Pancreas (tissue), 10 donors: ENCODE data around the gene UQCRH. TPM values are rescaled to one million over a fixed set of nuclear protein-coding genes. Genes with fewer than 3 reads are reported as not detected.
A peak's percentile ranks its signal among the peaks of the same experiment; 100 is the strongest.

ENCODE experiments used
- ATAC-seq, 4 donors: fragments of 200-7000 bp; cut with Tn5 transposase; one replicate each; pipeline versions ENCODE4 v1.8.0 to v1.9.1; 2020; ENCODE audit warnings: mild to moderate bottlenecking in 4 of 4, moderate library complexity in 4 of 4
- DNase-seq, 6 donors: peaks; one replicate each; pipeline ENCODE4 v3.0.0-alpha.2; 2020
- FAIRE-seq: peaks from 2 replicates; lab custom pipeline; 2012; peaks lifted over from hg19 to GRCh38; lab: Jason Lieb, UNC
- H3K27ac ChIP-seq, 4 donors: fragments of 200-600 bp; sonication (generic); 1 replicate in 3 of 4; 2 replicates in 1 of 4; pipeline versions ENCODE4 v1.5.0 to v1.8.0; 2020
- H3K27me3 ChIP-seq, 4 donors: fragments of 200-600 bp; one replicate each; pipeline ENCODE4 v1.8.0; 2021
- H3K36me3 ChIP-seq, 3 donors: fragments of 200-600 bp; sonication (generic) in 1 of 3; one replicate each; pipeline versions ENCODE4 v1.5.0 to v1.8.0; 2020 to 2021
- H3K4me1 ChIP-seq, 3 donors: fragments of 200-600 bp; one replicate each; pipeline ENCODE4 v1.8.0; 2021
- H3K4me3 ChIP-seq, 4 donors: fragments of 200-600 bp; sonication (generic) in 2 of 4; one replicate each; pipeline versions ENCODE4 v1.5.0 to v1.8.0; 2020 to 2021
- H3K9me3 ChIP-seq, 4 donors: fragments of 200-600 bp; one replicate each; pipeline ENCODE4 v1.8.0; 2021
- WGBS, 2 donors: extraction: QIAGEN DNeasy Blood & Tissue Kit; methylation state at CpG; one replicate each; pipeline ENCODE4 v1.1.7; 2013; 5-methylcytosine and 5-hydroxymethylcytosine counted together
- intact Hi-C, 3 donors: fragments of 100-400 bp; cut with DNase I; formaldehyde crosslinking; loops; one replicate each; pipeline versions ENCODE4 v1.11.1 to v1.14.2; 2022
- polyA plus RNA-seq, 2 donors: library from polyadenylated mRNA; stranded (reverse); fragments of 200-250 nt; gene quantifications; one replicate each; pipeline ENCODE4 v1.2.3, GENCODE V29; 2013
- total RNA-seq, 6 donors: library from RNA; stranded (reverse); fragmentation: NEBNext Ultra II Directional in 4 of 6; extraction: Animal tissue kit (Norgen Biotek cat#: 25700) in 4 of 6; gene quantifications; one replicate each; pipeline versions ENCODE4 v1.2.1 to v1.2.4, GENCODE V29; 2021 to 2023
- TF ChIP-seq, protein P1 (sequence below), 4 donors: fragments of 200-600 bp; sonication (generic) in 3 of 4; IDR thresholded peaks; one replicate each; pipeline versions ENCODE4 v1.5.0 to v1.8.0; 2021; ENCODE audit warnings: antibody characterized with exemption in 4 of 4
- donor health status: healthy with polysubstance abuse.
- donor health status: DM: no; HTN: no; CAD: no; lungs with moderate emphysema.
- donor health status: DM: no; HTN: no; CAD: no.
- donor health status: control.
- donor health status: control.
- donor health status: Bipolar disorder and iron deficiency.
- donor health status: DM: yes; HTN: yes; CAD: no.
- donor health status: DM: no; HTN: no; CAD: no.
- donor health status: DM: no; HTN: no; CAD: no.
- donor health status: DM: yes; HTN: yes; CAD: no.

UQCRH gene
- total and polyA plus RNA-seq, 8 donors: 51.8 to 183 (median 77.0) TPM

DNA sequence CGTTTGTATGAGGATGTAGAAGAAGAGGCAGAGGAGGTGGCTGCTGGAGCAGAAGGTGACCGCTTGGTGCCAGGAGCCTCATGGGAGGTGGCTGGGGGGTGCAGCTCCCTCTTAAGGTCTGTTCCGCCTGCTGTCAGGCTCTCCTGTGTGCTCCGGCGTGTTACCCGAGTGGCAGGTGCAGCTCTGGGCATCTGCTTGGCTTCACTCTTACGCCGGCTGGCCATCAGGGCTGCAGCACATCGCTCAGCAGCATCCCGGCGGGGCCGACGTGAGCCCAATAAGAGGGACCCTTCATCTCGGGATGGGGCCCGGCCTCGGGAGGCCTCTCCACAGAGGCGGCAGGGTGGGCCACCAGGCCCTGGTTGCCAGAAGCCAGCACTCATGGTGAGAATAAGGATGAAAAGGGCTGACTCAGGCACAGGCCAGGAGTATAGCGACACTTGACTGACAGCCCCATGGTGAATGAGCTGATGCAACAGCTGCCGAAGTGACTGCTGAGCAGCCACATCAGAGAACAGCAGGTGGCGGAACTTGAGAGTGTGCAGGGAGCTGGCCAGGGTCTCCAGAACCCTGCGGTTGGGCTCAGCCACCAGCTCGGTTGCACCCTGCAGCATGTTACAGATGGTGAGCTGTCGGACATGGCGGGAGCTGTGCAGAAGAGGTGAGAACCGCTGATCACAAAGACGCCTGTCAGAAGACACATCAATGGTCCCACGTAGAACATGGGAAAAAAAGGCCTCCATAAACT is 17.6 kb upstream of the UQCRH start:
- no peaks in the 10 kb centered on the region for H3K27me3 ChIP-seq
- no peaks in the 10 kb centered on the region for H3K9me3 ChIP-seq
- intact Hi-C loops: no loop called here
- no peak for DNase-seq
- FAIRE-seq: no peak
- H3K36me3 ChIP-seq: peaks cover 0 to 25% (median 7%) of the 10 kb centered on the region in 3 donors
- peak in 1 of 4 donors; percentile 20 for ATAC-seq
- no peak overlapping the region for H3K4me3 ChIP-seq
- 91 to 92% methylated on average over 27 of the region's 27 CpGs for WGBS, 2 donors
- H3K27ac ChIP-seq: no peak overlapping the region
- TF ChIP-seq, protein P1, sequence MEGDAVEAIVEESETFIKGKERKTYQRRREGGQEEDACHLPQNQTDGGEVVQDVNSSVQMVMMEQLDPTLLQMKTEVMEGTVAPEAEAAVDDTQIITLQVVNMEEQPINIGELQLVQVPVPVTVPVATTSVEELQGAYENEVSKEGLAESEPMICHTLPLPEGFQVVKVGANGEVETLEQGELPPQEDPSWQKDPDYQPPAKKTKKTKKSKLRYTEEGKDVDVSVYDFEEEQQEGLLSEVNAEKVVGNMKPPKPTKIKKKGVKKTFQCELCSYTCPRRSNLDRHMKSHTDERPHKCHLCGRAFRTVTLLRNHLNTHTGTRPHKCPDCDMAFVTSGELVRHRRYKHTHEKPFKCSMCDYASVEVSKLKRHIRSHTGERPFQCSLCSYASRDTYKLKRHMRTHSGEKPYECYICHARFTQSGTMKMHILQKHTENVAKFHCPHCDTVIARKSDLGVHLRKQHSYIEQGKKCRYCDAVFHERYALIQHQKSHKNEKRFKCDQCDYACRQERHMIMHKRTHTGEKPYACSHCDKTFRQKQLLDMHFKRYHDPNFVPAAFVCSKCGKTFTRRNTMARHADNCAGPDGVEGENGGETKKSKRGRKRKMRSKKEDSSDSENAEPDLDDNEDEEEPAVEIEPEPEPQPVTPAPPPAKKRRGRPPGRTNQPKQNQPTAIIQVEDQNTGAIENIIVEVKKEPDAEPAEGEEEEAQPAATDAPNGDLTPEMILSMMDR (IDR thresholded peaks at IDR 0.05): no peak
- no peaks in the 10 kb centered on the region for H3K4me1 ChIP-seq

DNA sequence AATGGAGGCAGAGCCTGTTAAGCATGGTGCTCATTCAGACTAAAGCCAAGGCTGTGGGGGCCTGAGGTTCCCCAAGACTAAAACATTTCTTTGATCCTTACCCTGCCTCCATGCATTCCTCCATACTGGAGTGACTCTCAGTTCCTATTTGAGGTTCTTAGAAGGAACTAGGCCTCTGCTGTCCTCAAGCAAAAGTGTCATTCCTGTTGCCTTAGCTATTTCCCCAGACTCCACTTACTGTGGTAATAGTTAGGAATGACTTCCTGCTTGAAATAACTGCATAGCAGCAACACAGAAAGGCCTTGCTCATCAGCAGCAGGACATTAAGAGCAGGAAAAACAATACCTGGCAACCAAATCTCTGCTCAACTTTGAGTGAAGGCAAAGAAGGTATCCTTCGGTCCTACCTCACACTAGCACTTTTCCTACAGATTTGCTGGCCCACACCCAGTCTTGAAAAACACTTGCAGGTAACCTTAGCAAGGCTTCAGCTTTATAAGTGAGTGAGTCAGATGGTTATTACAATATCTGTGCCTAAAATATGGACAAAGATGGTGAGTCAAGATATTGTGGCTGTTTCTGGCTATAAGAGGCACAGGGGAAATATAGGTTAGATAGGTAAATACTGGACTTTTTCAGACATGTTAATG is 14.9 kb upstream of the UQCRH start:
- no peak overlapping the region for H3K27ac ChIP-seq
- ATAC-seq: no peak
- 79 to 84% methylated on average over 1 of the region's 1 CpG for WGBS, 2 donors

DNA sequence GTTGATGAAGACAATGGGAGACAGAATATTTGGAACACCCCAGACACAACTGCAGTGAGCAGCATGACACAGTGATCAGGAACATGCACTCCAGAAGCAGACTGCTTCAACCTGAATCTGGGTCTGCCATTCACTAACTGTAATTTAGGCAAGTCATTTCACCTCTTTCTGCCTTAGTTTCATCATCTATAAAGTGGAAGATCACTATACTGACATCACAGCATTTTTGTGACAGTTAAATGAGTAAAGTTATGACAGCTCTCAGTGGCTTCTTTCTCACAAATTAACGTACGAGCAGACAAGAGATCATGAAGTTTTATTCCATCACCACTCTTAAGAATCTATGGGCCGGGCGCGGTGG is 14.4 kb upstream of the UQCRH start:
- TF ChIP-seq, protein P1 (IDR thresholded peaks at IDR 0.05): no peak
- FAIRE-seq: no peak
- intact Hi-C loops: no loop called here
- 95 to 97% methylated on average over 5 of the region's 5 CpGs for WGBS, 2 donors
- no peak for ATAC-seq
- H3K36me3 ChIP-seq: peaks cover 0 to 13% (median 7%) of the 10 kb centered on the region in 3 donors
- DNase-seq: no peak
- no peaks in the 10 kb centered on the region for H3K27me3 ChIP-seq
- H3K4me1 ChIP-seq: no peaks in the 10 kb centered on the region
- H3K27ac ChIP-seq: no peak overlapping the region
- H3K4me3 ChIP-seq: no peak overlapping the region
- no peaks in the 10 kb centered on the region for H3K9me3 ChIP-seq

More for the DNA sequence above, 14.9 kb upstream of the UQCRH start:
- TF ChIP-seq, protein P1 (IDR thresholded peaks at IDR 0.05): no peak
- no peaks in the 10 kb centered on the region for H3K9me3 ChIP-seq
- no peak overlapping the region for H3K4me3 ChIP-seq
- H3K4me1 ChIP-seq: no peaks in the 10 kb centered on the region
- DNase-seq (no peak), FAIRE-seq (no peak)
- peaks cover 0 to 13% (median 7%) of the 10 kb centered on the region in 3 donors for H3K36me3 ChIP-seq
- no peaks in the 10 kb centered on the region for H3K27me3 ChIP-seq
- intact Hi-C loops: no loop called here

DNA sequence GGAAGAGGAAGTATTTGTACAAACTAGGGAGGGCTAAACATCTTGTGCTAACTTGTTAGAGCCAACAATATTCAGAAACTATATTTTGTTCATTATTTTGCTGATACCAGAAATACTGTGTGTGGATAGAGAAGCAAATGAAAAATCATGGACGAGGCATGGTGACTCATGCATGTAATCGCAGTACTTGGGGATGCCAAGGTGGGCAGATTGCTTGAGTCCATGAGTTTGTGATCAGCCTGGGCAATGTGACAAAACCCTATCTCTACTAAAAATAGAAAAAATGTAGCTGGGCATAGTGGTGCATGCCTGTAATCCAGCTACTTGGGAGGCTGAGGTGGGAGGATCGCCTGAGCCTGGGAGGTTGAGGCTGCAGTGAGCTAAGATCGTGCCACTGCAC is 13.5 kb upstream of the UQCRH start:
- DNase-seq: no peak
- TF ChIP-seq, protein P1 (IDR thresholded peaks at IDR 0.05): no peak
- Histone ChIP-seq H3K4me1 (no peaks in the 10 kb centered on the region), H3K36me3 (peaks cover 0 to 10% (median 7%) of the 10 kb centered on the region in 3 donors), H3K4me3 (no peak overlapping the region), H3K27me3 (no peaks in the 10 kb centered on the region), H3K9me3 (no peaks in the 10 kb centered on the region), H3K27ac (no peak overlapping the region)
- WGBS, 2 donors: 88 to 93% methylated on average over 4 of the region's 4 CpGs
- no peak for FAIRE-seq
- intact Hi-C loops: no loop called here
- no peak for ATAC-seq

DNA sequence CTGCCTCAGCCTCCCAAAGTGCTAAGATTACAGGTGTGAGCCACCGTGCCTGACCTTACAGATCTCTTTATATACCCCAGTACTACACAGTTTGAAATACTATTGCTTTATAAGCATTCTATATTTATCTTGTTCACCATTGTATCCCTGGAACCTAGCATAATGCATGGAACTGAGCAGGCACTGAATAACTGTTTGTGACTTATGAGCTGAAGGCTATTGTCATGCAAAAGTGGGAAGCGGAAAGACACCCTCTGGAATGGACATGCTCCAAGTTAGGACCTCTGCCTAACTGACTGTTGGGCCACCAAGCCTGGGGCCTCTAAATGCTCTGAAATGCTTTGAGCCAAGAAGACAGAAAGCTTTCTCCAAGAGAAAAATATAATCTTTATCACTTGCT is 8.2 kb upstream of the UQCRH start:
- no peak for DNase-seq
- Histone ChIP-seq H3K27me3 (no peaks in the 10 kb centered on the region), H3K4me3 (no peak overlapping the region), H3K4me1 (peaks cover 0 to 13% (median 9%) of the 10 kb centered on the region in 3 donors), H3K9me3 (no peaks in the 10 kb centered on the region), H3K27ac (no peak overlapping the region), H3K36me3 (peaks cover 3 to 32% (median 4%) of the 10 kb centered on the region in 3 donors)
- no peak for FAIRE-seq
- TF ChIP-seq, protein P1 (IDR thresholded peaks at IDR 0.05): no peak
- no peak for ATAC-seq
- intact Hi-C loops: no loop called here
- 90 to 93% methylated on average over 2 of the region's 2 CpGs for WGBS, 2 donors
